Measurements from ENCODE around the gene THADA. TPM values are rescaled to one million over a fixed set of nuclear protein-coding genes. Genes with fewer than 3 reads are reported as not detected.

Gene THADA
- total RNA-seq, 4 donors from 2014 or later = 31.2 to 68.8 (median 54.9) TPM

GRCh38 chr2:43248621-43249020, 347.2 kb downstream of the THADA start:
- intact Hi-C loops (cut with DNase I; ENCODE audit: low total_unique reads) = no loop called here
- TF ChIP-seq POLR2A (IDR thresholded peaks at IDR 0.05) = no peak
- TF ChIP-seq, protein P1, sequence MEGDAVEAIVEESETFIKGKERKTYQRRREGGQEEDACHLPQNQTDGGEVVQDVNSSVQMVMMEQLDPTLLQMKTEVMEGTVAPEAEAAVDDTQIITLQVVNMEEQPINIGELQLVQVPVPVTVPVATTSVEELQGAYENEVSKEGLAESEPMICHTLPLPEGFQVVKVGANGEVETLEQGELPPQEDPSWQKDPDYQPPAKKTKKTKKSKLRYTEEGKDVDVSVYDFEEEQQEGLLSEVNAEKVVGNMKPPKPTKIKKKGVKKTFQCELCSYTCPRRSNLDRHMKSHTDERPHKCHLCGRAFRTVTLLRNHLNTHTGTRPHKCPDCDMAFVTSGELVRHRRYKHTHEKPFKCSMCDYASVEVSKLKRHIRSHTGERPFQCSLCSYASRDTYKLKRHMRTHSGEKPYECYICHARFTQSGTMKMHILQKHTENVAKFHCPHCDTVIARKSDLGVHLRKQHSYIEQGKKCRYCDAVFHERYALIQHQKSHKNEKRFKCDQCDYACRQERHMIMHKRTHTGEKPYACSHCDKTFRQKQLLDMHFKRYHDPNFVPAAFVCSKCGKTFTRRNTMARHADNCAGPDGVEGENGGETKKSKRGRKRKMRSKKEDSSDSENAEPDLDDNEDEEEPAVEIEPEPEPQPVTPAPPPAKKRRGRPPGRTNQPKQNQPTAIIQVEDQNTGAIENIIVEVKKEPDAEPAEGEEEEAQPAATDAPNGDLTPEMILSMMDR (IDR thresholded peaks at IDR 0.05) = no peak
- H3K27me3 ChIP-seq = no peaks in the 10 kb centered on the region
- no peaks in the 10 kb centered on the region for H3K9me3 ChIP-seq
- no peaks in the 10 kb centered on the region for H3K36me3 ChIP-seq
- no peaks in the 10 kb centered on the region for H3K4me1 ChIP-seq
- no peak for DNase-seq
- peak overlapping the region; percentile 18 to 92 for H3K27ac ChIP-seq
- no peak overlapping the region for H3K4me3 ChIP-seq

- peak overlapping the region in 1 of 2 donors; percentile 27 for H3K27ac ChIP-seq
- intact Hi-C loops (cut with DNase I; ENCODE audit: low total_unique reads) = no loop called here
- DNase-seq = no peak
- H3K4me3 ChIP-seq = no peak overlapping the region
- H3K36me3 ChIP-seq = no peaks in the 10 kb centered on the region
- no peaks in the 10 kb centered on the region for H3K27me3 ChIP-seq
- H3K4me1 ChIP-seq = no peaks in the 10 kb centered on the region
- H3K9me3 ChIP-seq = no peaks in the 10 kb centered on the region
- TF ChIP-seq, protein P1 (IDR thresholded peaks at IDR 0.05) = no peak
- no peak for TF ChIP-seq POLR2A (IDR thresholded peaks at IDR 0.05)
These were observed 349.2 kb downstream of the THADA start for GRCh38 chr2:43246641-43247040.

DNA sequence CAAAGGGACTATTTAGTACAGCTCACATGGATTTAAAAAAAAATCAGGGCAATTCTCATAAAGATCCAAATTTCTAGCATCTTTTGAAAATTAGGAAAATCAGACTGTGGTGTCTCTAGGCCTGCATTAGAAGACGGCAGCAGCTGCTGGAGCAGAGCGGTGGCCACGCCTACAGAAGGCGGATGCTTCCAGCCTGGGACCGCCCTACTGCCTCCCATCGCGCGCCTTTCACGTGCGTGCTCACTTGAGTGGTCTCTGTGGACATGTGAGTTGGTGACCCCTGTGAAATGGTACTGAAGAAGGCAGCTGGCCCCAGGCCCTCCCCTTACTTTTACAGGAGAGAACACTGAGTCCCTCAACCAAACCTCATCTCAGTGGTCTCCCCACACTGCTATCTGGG, 354.3 kb downstream of the THADA start:
- no peak overlapping the region for H3K4me3 ChIP-seq
- no peak for DNase-seq
- H3K27me3 ChIP-seq = no peaks in the 10 kb centered on the region
- H3K9me3 ChIP-seq = no peaks in the 10 kb centered on the region
- no peaks in the 10 kb centered on the region for H3K36me3 ChIP-seq
- no peak overlapping the region for H3K27ac ChIP-seq
- no peaks in the 10 kb centered on the region for H3K4me1 ChIP-seq
- TF ChIP-seq, protein P1 (IDR thresholded peaks at IDR 0.05) = no peak
- no peak for TF ChIP-seq POLR2A (IDR thresholded peaks at IDR 0.05)
- intact Hi-C loops (cut with DNase I; ENCODE audit: low total_unique reads) = no loop called here

GRCh38 chr2:43240766-43241150, 355.1 kb downstream of the THADA start:
- no peaks in the 10 kb centered on the region for H3K36me3 ChIP-seq
- H3K27ac ChIP-seq = peak overlapping the region in 1 of 2 donors; percentile 77
- no peak for TF ChIP-seq POLR2A (IDR thresholded peaks at IDR 0.05)
- TF ChIP-seq, protein P1 (IDR thresholded peaks at IDR 0.05) = no peak
- no peaks in the 10 kb centered on the region for H3K9me3 ChIP-seq
- H3K27me3 ChIP-seq = no peaks in the 10 kb centered on the region
- no peak for DNase-seq
- H3K4me1 ChIP-seq = no peaks in the 10 kb centered on the region
- intact Hi-C loops (cut with DNase I; ENCODE audit: low total_unique reads) = no loop called here
- no peak overlapping the region for H3K4me3 ChIP-seq

- TF ChIP-seq, protein P1 (IDR thresholded peaks at IDR 0.05) = peak in 1 of 4 experiments; percentile 12
- TF ChIP-seq POLR2A (IDR thresholded peaks at IDR 0.05) = no peak
- no peaks in the 10 kb centered on the region for H3K27me3 ChIP-seq
- H3K36me3 ChIP-seq = no peaks in the 10 kb centered on the region
- H3K4me1 ChIP-seq = no peaks in the 10 kb centered on the region
- DNase-seq = no peak
- peak overlapping the region; percentile 29 to 77 for H3K27ac ChIP-seq
- no peaks in the 10 kb centered on the region for H3K9me3 ChIP-seq
- no peak overlapping the region for H3K4me3 ChIP-seq
- intact Hi-C loops (cut with DNase I; ENCODE audit: low total_unique reads) = no loop called here
These were observed 355.7 kb downstream of the THADA start for GRCh38 chr2:43239981-43240765.
